ENCODE data around the gene NHS.

NHS gene

GRCh38 chrX:17374619-17375366 is at the start of gene NHS:
Gene NHS, plus strand, starts transcription at chrX:17375200. Its CDS starts 558 bp downstream, at chrX:17375758.
- DNase-seq, result no peak

GRCh38 chrX:17328837-17329236 is 46.2 kb upstream of the NHS start:
- no peak for DNase-seq

- DNase-seq, result no peak
Observed at GRCh38 chrX:17336377-17336776, 38.6 kb upstream of the NHS start.

- no peak for DNase-seq
Observed at GRCh38 chrX:17355976-17356375, 19.0 kb upstream of the NHS start.

GRCh38 chrX:17359500-17359899 is 15.5 kb upstream of the NHS start:
- DNase-seq, result peak; percentile 9

GRCh38 chrX:17361620-17362019 is 13.4 kb upstream of the NHS start:
- DNase-seq, result no peak

- DNase-seq, result no peak
Observed at GRCh38 chrX:17368002-17368401, 7.0 kb upstream of the NHS start.

- DNase-seq, result no peak
Observed at GRCh38 chrX:17369309-17369708, 5.7 kb upstream of the NHS start.

GRCh38 chrX:17370191-17370590 is 4.8 kb upstream of the NHS start:
- no peak for DNase-seq

- no peak for DNase-seq
Observed at GRCh38 chrX:17372052-17372451, 2.9 kb upstream of the NHS start.

- no peak for DNase-seq
Observed at GRCh38 chrX:17373337-17373736, 1.7 kb upstream of the NHS start.

- no peak for DNase-seq
Observed at GRCh38 chrX:17375367-17375636, 302 bp downstream of the NHS start.

GRCh38 chrX:17375637-17376430 is 834 bp downstream of the NHS start:
- DNase-seq, result no peak

GRCh38 chrX:17376431-17377077 is 1.6 kb downstream of the NHS start:
- no peak for DNase-seq

GRCh38 chrX:17377091-17377717 is 2.2 kb downstream of the NHS start:
- DNase-seq, result peak; percentile 12

- DNase-seq, result no peak
Observed at GRCh38 chrX:17377795-17378194, 2.8 kb downstream of the NHS start.

GRCh38 chrX:17380221-17380620 is 5.2 kb downstream of the NHS start:
- no peak for DNase-seq

GRCh38 chrX:17390419-17390850 is 15.4 kb downstream of the NHS start:
- no peak for DNase-seq

- no peak for DNase-seq
Observed at GRCh38 chrX:17395154-17395553, 20.2 kb downstream of the NHS start.

- no peak for DNase-seq
Observed at GRCh38 chrX:17397074-17397473, 22.1 kb downstream of the NHS start.

GRCh38 chrX:17403189-17403691 is 28.2 kb downstream of the NHS start:
- no peak for DNase-seq

- no peak for DNase-seq
Observed at GRCh38 chrX:17403972-17404371, 29.0 kb downstream of the NHS start.

- DNase-seq, result no peak
Observed at GRCh38 chrX:17405225-17405969, 30.4 kb downstream of the NHS start.

All from activated CD4-positive, alpha-beta T cell treated with anti-CD3 and anti-CD28 coated beads, Interleukin-2, amount 50 U/mL, for 16 hours (primary cell).